ENCODE results near the gene VMP1. TPM values are rescaled to one million over a fixed set of nuclear protein-coding genes. Genes with fewer than 3 reads are reported as not detected.
"Not testable (repeated sequence)": the region's sequence is repeated elsewhere in the genome, so short reads cannot be mapped to it uniquely, and the experiment has no call there.

VMP1 gene
- polyA plus RNA-seq, 1 experiment, result 105 TPM

DNA sequence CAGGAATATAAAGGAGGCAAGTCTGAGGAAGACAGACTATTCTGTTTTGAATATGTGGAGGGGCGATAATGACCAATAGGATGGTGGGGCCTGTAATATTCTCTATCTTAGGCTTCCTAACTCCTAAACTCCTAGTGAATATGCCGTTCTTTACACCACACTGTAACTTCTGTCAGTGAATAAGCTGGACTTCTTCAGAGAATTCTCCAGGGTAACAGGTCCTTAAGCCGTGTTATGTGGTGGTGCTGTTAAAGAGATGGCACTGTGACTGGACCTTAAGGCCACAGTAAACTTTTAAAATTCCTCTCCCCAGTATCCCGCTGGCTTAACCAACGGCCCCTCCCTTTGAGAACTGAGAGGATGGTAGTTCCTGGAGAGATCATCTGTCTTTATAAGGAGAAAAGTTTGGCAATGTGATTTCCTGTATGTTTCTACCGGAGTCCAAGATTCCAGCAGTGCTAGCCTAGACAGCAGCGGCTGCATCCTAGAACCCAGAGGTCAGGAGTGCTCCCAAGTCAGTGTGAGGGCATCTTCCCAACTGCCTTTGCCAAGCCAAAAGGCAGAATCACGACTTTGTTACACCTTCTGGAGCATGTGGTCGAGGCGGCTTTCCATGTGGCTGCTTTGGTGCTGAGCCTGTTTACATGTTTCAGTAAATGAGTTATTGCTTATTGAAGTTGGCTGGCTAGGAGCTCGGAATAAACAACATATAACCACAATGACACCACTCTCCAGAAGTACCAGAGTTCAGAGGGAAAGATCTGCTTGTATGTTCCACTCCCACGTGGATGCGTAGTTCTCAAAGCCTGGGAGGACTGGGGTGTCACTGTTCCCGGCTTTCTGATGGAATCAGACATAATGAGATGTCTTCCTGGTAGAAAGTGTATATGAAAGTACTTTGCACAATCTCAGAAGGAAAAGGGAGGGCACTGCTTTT, 144.3 kb downstream of the VMP1 start:
- H3K36me3 ChIP-seq (ENCODE audit: control insufficient read depth, insufficient read depth, low read length), result no peaks in the 10 kb centered on the region
- TF ChIP-seq, protein P1, sequence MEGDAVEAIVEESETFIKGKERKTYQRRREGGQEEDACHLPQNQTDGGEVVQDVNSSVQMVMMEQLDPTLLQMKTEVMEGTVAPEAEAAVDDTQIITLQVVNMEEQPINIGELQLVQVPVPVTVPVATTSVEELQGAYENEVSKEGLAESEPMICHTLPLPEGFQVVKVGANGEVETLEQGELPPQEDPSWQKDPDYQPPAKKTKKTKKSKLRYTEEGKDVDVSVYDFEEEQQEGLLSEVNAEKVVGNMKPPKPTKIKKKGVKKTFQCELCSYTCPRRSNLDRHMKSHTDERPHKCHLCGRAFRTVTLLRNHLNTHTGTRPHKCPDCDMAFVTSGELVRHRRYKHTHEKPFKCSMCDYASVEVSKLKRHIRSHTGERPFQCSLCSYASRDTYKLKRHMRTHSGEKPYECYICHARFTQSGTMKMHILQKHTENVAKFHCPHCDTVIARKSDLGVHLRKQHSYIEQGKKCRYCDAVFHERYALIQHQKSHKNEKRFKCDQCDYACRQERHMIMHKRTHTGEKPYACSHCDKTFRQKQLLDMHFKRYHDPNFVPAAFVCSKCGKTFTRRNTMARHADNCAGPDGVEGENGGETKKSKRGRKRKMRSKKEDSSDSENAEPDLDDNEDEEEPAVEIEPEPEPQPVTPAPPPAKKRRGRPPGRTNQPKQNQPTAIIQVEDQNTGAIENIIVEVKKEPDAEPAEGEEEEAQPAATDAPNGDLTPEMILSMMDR (IDR thresholded peaks at IDR 0.05; ENCODE audit: insufficient read depth, low read depth, low read length), result no peak
- no peaks in the 10 kb centered on the region for H3K27me3 ChIP-seq (ENCODE audit: control insufficient read depth, insufficient read depth, low read length)
- ChIA-PET POLR2A (interaction anchor here (0.6 to 1.1 kb wide), 2 partner anchors 8 to 10 kb away, joined by 4 to 8 read pairs; no protein-coding TSS in a partner anchor), CTCF (interaction anchor here (1.2 kb wide), 1 partner anchor 98 kb away, joined by 3 read pairs; no protein-coding TSS in a partner anchor)
- H3K4me3 ChIP-seq (ENCODE audit: low read depth, low read length), result no peak overlapping the region
- peak; percentile 87 for DNase-seq (ENCODE audit: low read depth)

DNA sequence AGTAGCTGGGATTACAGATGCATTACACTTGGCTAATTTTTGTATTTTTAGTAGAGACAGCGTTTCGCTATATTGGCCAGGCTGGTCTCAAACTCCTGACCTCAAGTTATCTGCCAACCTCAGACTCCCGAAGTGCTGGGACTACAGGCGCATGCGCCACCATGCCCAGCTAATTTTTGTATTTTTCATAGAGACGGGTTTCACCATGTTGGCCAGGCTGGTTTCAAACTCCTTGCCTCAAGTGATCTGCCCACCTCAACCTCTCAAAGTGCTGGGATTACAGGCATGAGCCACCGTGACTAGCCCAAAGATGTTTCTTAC, 145.4 kb downstream of the VMP1 start:
- H3K4me3 ChIP-seq (ENCODE audit: low read depth, low read length); CTCF ChIA-PET; H3K36me3 ChIP-seq (ENCODE audit: control insufficient read depth, insufficient read depth, low read length); DNase-seq (ENCODE audit: low read depth); H3K27me3 ChIP-seq (ENCODE audit: control insufficient read depth, insufficient read depth, low read length): not testable (repeated sequence)
- POLR2A ChIA-PET, result interaction anchor here (0.7 kb wide), 1 partner anchor 13 kb away, joined by 7 read pairs; no protein-coding TSS in a partner anchor

DNA sequence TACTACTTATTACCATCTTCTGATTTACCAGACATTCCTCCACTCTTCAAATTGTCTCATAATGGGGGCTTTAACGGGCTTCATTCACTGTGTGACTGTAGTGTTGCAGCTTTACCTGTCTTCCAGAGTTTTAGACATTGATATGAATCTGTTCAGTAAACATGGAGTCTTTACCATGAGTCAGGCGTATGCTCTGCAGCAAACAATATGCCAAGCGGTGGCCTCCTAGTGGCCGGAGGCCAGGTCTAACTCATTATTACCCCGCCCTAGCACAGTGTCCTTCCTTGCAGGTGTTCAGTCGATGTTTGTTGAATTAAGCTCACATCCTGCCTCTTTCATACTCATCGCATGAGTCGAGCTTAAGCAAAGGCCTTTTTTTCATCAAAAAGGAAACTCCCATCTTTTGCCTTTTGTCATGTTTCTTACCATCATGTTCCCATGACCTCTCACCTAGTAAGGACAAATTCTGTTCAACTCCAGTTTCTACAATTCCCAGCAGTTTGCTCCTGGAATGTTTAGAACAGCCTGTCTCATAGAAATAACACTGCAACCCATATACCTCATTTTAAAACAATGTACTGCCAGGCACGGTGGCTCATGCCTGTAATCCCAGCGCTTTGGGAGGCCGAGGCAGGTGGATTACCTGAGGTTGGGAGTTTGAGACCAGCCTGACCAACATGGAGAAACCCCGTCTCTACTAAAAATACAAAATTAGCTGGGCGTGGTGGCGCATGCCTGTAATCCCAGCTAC, 145.9 kb downstream of the VMP1 start:
- CTCF ChIA-PET, result no interaction called here
- POLR2A ChIA-PET, result interaction anchor here (0.6 to 0.7 kb wide), 2 partner anchors 14 to 15 kb away, joined by 7 to 22 read pairs; no protein-coding TSS in a partner anchor
- TF ChIP-seq, protein P1 (IDR thresholded peaks at IDR 0.05; ENCODE audit: insufficient read depth, low read depth, low read length), result peak; percentile 37
- Histone ChIP-seq H3K4me3 (ENCODE audit: low read depth, low read length) (no peak overlapping the region), H3K36me3 (ENCODE audit: control insufficient read depth, insufficient read depth, low read length) (no peaks in the 10 kb centered on the region), H3K27me3 (ENCODE audit: control insufficient read depth, insufficient read depth, low read length) (no peaks in the 10 kb centered on the region)
- DNase-seq (ENCODE audit: low read depth), result no peak

DNA sequence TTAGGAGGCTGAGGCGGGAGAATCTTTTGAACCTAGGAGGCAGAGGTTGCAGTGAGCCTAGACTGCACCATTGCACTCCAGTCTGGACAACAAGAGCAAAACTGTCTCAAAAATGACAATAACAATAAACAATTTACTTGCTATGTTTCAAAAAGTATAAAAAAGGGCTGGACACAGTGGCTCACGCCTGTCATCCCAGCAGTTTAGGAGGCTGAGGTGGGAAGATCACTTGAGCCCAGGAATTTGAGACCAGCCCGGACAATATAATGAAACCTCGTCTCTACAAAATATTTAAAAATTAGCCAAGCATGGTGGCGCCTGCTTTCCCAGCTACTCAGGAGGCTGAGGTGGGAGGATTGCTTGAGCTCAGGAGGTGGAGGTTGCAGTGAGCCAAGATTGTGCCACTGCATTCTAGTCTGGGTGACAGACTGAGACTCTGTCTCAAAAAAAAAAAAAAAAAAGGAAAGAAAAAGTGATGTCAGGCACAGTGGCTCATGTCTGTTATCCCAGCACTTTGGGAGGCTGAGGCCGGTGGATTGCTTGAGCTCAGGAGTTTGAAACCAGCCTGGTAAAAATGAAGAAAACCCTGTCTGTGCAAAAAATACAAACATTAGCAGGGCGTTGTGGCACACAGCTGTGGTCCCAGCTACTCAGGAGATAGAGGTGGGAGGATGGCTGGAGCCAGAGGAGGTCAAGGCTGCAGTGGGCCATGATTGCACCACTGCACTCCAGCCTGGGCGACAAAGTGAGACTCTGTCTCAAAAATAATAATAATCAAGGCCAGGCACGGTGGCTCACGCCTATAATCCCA, 146.7 kb downstream of the VMP1 start:
- H3K4me3 ChIP-seq (ENCODE audit: low read depth, low read length); H3K36me3 ChIP-seq (ENCODE audit: control insufficient read depth, insufficient read depth, low read length); CTCF ChIA-PET; H3K27me3 ChIP-seq (ENCODE audit: control insufficient read depth, insufficient read depth, low read length); DNase-seq (ENCODE audit: low read depth): not testable (repeated sequence)
- POLR2A ChIA-PET, result interaction anchor here (0.6 kb wide), 3 partner anchors 10 to 17 kb away, joined by 3 to 22 read pairs (median 4); no protein-coding TSS in a partner anchor

DNA sequence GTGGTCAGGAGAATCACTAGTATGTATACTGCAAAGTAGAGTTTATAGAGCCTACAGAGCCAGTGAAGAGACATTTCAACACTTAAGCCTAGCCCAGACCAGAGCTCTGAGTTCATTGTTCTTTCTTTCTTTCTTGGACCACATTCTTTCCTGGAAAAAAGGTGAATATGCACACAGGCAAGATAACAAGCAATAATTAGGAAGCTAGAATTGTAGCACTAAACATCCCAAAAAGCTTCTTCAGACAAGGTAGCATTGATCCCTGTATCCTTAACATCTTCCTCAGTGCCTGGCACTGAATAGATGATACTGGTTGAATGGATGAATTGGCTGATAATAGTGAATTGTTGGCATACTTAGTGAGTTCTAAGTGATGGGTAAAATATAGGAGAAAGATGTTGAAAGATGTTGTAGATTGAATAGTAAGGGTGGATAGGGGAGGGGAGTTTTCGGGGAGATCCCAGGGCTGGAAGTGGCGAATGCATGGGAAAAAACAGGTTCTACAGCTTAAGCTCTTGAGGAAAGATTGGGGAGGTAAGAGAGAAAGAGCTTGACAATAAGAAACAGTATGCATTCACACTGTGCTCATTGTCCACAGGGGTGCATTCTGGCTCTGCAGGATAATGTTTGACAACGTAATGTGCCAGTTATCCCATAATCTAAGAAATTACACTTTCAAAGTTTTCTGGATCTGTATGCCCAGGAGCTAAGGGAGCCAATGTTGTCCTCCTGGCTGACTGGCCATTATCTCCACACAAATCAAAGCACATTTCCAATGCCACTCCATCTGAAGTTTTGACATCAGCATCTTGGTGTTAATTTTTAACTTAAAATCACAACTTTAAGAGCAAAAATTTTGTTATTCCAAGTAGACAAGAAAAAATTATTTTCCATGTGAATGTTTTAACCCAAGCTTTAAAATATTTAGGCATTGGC, 149.7 kb downstream of the VMP1 start:
- ChIA-PET POLR2A (no interaction called here), CTCF (interaction anchor here (0.7 to 3.3 kb wide), 5 partner anchors 8 to 180 kb away, joined by 3 to 17 read pairs (median 4); no protein-coding TSS in a partner anchor)
- Histone ChIP-seq H3K27me3 (ENCODE audit: control insufficient read depth, insufficient read depth, low read length) (no peaks in the 10 kb centered on the region), H3K4me3 (ENCODE audit: low read depth, low read length) (no peak overlapping the region), H3K36me3 (ENCODE audit: control insufficient read depth, insufficient read depth, low read length) (no peaks in the 10 kb centered on the region)
- DNase-seq (ENCODE audit: low read depth), result no peak
- TF ChIP-seq, protein P1 (IDR thresholded peaks at IDR 0.05; ENCODE audit: insufficient read depth, low read depth, low read length), result no peak
